ENCODE data around the gene SIGLEC6.

Gene SIGLEC6

GRCh38 chr19:51467864-51468544 is 63.5 kb downstream of the SIGLEC6 start:
- Histone ChIP-seq H3K4me1 (ENCODE audit: insufficient read depth, low read length) (no peaks in the 10 kb centered on the region), H3K9ac (ENCODE audit: low read depth, low read length) (no peak overlapping the region), H3K9me3 (ENCODE audit: control insufficient read depth, insufficient read depth, low read length) (no peaks in the 10 kb centered on the region), H3K36me3 (ENCODE audit: insufficient read depth, low read length) (no peaks in the 10 kb centered on the region)

All from ES-I3 (cell line).